GM23338 (cell line): ENCODE results near the gene HSPG2.

ENCODE experiments used
- CREB1 ChIP-seq: fragments of 250-450 bp; sonication (Bioruptor Pico); IDR thresholded peaks from 2 replicates; pipeline ENCODE4 v1.5.0; 2020; ENCODE audit warnings: low read depth, mild to moderate bottlenecking, moderate library complexity
- CTCF ChIP-seq, 2 experiments: fragments of 200-600 bp in 1 of 2; sonication (generic) in 1 of 2; conservative IDR thresholded peaks; 2 replicates each; pipeline versions ENCODE4 v1.5.1 to v1.6.1; 2016 to 2017; ENCODE audit warnings: antibody characterized with exemption in 2 of 2, low read depth in 2 of 2, mild to moderate bottlenecking in 2 of 2, moderate library complexity in 1 of 2
- EZH2 ChIP-seq: fragments of 200-600 bp; sonication (generic); IDR thresholded peaks from one replicate; pipeline ENCODE4 v1.8.0; 2017; ENCODE audit warnings: antibody characterized with exemption, mild to moderate bottlenecking, low read depth; ENCODE audit not compliant: unreplicated experiment
- EZH2phosphoT487 ChIP-seq: fragments of 200-600 bp; sonication (generic); IDR thresholded peaks from one replicate; pipeline ENCODE4 v1.8.1; 2018; ENCODE audit warnings: antibody characterized with exemption; ENCODE audit not compliant: unreplicated experiment
- POLR2AphosphoS5 ChIP-seq: IDR thresholded peaks from 2 replicates; pipeline ENCODE4 v1.6.1; 2016; ENCODE audit warnings: antibody characterized with exemption, low read depth
- REST ChIP-seq: IDR thresholded peaks from one replicate; pipeline ENCODE4 v1.6.1; 2018; ENCODE audit warnings: antibody characterized with exemption; ENCODE audit not compliant: unreplicated experiment
- ZNF462 ChIP-seq: fragments of 250-450 bp; sonication (Bioruptor Pico); IDR thresholded peaks from 2 replicates; pipeline ENCODE4 v1.5.0; 2020; ENCODE audit warnings: mild to moderate bottlenecking, moderate library complexity

GRCh38 chr1:21961337-21961736 is 24.2 kb upstream of the HSPG2 start:
- no peak for TF ChIP-seq CTCF (conservative IDR thresholded peaks at IDR 0.05; ENCODE audit: low read depth in 2 of 2)
- no peak for TF ChIP-seq EZH2phosphoT487
- TF ChIP-seq POLR2AphosphoS5, result no peak
- TF ChIP-seq EZH2, result no peak
- no peak for TF ChIP-seq ZNF462 (CRISPR knock-in tag)
- TF ChIP-seq REST, result no peak
- TF ChIP-seq CREB1, result no peak
